ENCODE data around the gene MLH3. TPM values are rescaled to one million over a fixed set of nuclear protein-coding genes. Genes with fewer than 3 reads are reported as not detected.
A peak's percentile ranks its signal among the peaks of the same experiment; 100 is the strongest.

Gene MLH3
- total and polyA plus RNA-seq, 2 experiments from 2014 or later, result 10.8 to 12.3 TPM

- in situ Hi-C loops (cut with MboI), result no loop called here
- H3K4me3 ChIP-seq, result no peak overlapping the region
- no peaks in the 10 kb centered on the region for H3K79me2 ChIP-seq (ENCODE audit: insufficient read depth)
- no peak overlapping the region for H3K9ac ChIP-seq
- DNase-seq, result no peak
- no peak overlapping the region for H3K27ac ChIP-seq
- WGBS, 2 experiments (ENCODE audit: low coverage in 1 of 2, low lambda C conversion rate in 2 of 2, missing lambda C conversion rate in 2 of 2), result 85 to 97% methylated on average over 1 of the region's 1 CpG
- no peaks in the 10 kb centered on the region for H3K36me3 ChIP-seq (ENCODE audit: low read depth)
- H3F3A ChIP-seq (ENCODE audit: insufficient read depth), result 0 out of 2 replicates have a peak, but pooled peaks cover 4% of the 10 kb centered on the region
- H2AFZ ChIP-seq, result no peak overlapping the region
- H4K20me1 ChIP-seq (ENCODE audit: insufficient read depth), result no peaks in the 10 kb centered on the region
- no peak overlapping the region for H3K4me2 ChIP-seq (ENCODE audit: unreplicated experiment)
- no peaks in the 10 kb centered on the region for H3K27me3 ChIP-seq (replicated peaks; ENCODE audit: insufficient read depth)
- no peaks in the 10 kb centered on the region for H3K9me2 ChIP-seq (ENCODE audit: insufficient read depth)
- no peak for TF ChIP-seq EZH2phosphoT487 (IDR thresholded peaks at IDR 0.05; ENCODE audit: insufficient read depth, low read depth)
- no peak for TF ChIP-seq EZH2 (IDR thresholded peaks at IDR 0.05; ENCODE audit: insufficient read depth, poor library complexity, severe bottlenecking)
- no peaks in the 10 kb centered on the region for H3K4me1 ChIP-seq (ENCODE audit: insufficient read depth)
- H3K9me3 ChIP-seq (ENCODE audit: low read depth), result no peaks in the 10 kb centered on the region
Observed at GRCh38 chr14:74988993-74989392, 62.3 kb downstream of the MLH3 start.

GRCh38 chr14:74988131-74988530 is 63.1 kb downstream of the MLH3 start:
- Histone ChIP-seq H2AFZ (no peak overlapping the region), H3K9ac (no peak overlapping the region), H3K4me1 (ENCODE audit: insufficient read depth) (no peaks in the 10 kb centered on the region), H3K79me2 (ENCODE audit: insufficient read depth) (no peaks in the 10 kb centered on the region), H3K9me3 (ENCODE audit: low read depth) (no peaks in the 10 kb centered on the region), H3F3A (ENCODE audit: insufficient read depth) (0 out of 2 replicates have a peak, but pooled peaks cover 4% of the 10 kb centered on the region), H3K9me2 (ENCODE audit: insufficient read depth) (no peaks in the 10 kb centered on the region), H3K27ac (no peak overlapping the region), H3K4me3 (no peak overlapping the region), H4K20me1 (ENCODE audit: insufficient read depth) (no peaks in the 10 kb centered on the region), H3K4me2 (ENCODE audit: unreplicated experiment) (no peak overlapping the region), H3K36me3 (ENCODE audit: low read depth) (no peaks in the 10 kb centered on the region), H3K27me3 (replicated peaks; ENCODE audit: insufficient read depth) (no peaks in the 10 kb centered on the region)
- DNase-seq, result peak; percentile 68
- in situ Hi-C loops (cut with MboI), result no loop called here
- TF ChIP-seq EZH2 (IDR thresholded peaks at IDR 0.05; ENCODE audit: insufficient read depth, poor library complexity, severe bottlenecking) (no peak), EZH2phosphoT487 (IDR thresholded peaks at IDR 0.05; ENCODE audit: insufficient read depth, low read depth) (no peak)
- WGBS, 2 experiments (ENCODE audit: low coverage in 1 of 2, low lambda C conversion rate in 2 of 2, missing lambda C conversion rate in 2 of 2), result 92 to 96% methylated on average over 4 of the region's 4 CpGs

DNA sequence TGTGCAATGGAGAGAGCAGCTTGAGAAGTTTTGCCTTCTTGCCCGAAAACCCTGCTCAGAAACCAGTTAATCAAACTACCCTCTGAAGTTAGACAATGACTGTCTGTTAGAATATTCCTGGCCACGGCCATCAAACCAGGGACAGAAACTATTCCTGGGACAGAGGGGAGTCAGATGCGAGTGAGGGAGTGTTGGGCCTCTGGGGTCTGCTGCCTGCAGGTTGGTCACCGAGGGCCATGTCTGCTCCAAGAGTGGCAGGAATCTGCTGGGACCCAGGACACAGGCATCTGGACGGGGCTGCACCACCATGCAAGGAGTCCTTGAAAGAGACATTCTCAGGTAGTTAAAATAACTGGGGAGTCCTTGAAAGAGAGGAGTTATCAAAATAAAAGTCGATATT is 65.5 kb downstream of the MLH3 start:
- Histone ChIP-seq H3K27me3 (replicated peaks; ENCODE audit: insufficient read depth) (no peaks in the 10 kb centered on the region), H2AFZ (no peak overlapping the region), H3K27ac (no peak overlapping the region), H3F3A (ENCODE audit: insufficient read depth) (0 out of 2 replicates have a peak, but pooled peaks cover 4% of the 10 kb centered on the region), H3K79me2 (ENCODE audit: insufficient read depth) (no peaks in the 10 kb centered on the region), H3K9me3 (ENCODE audit: low read depth) (no peaks in the 10 kb centered on the region), H4K20me1 (ENCODE audit: insufficient read depth) (no peaks in the 10 kb centered on the region), H3K4me2 (ENCODE audit: unreplicated experiment) (no peak overlapping the region), H3K9ac (no peak overlapping the region), H3K36me3 (ENCODE audit: low read depth) (no peaks in the 10 kb centered on the region), H3K9me2 (ENCODE audit: insufficient read depth) (no peaks in the 10 kb centered on the region), H3K4me1 (ENCODE audit: insufficient read depth) (no peaks in the 10 kb centered on the region), H3K4me3 (no peak overlapping the region)
- no peak for DNase-seq
- WGBS, 2 experiments (ENCODE audit: low coverage in 1 of 2, low lambda C conversion rate in 2 of 2, missing lambda C conversion rate in 2 of 2), result 91 to 93% methylated on average over 6 of the region's 6 CpGs
- TF ChIP-seq EZH2 (IDR thresholded peaks at IDR 0.05; ENCODE audit: insufficient read depth, poor library complexity, severe bottlenecking) (no peak), EZH2phosphoT487 (IDR thresholded peaks at IDR 0.05; ENCODE audit: insufficient read depth, low read depth) (no peak)
- in situ Hi-C loops (cut with MboI), result no loop called here

DNA sequence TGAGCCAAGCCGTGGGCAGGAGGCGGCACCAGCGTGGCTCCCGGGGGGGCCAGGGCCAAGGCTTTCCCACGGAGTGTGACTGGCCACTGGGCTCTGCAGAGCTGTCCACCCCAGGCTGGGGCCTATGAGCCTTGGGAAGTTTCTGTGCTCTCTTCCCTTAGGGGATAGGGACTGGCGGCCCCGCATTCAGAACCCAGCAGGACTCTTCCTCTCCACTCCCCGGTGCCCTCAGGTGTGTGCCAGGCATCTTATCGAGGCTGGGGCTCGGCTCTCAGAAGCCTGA is 66.3 kb downstream of the MLH3 start:
- Histone ChIP-seq H3K27ac (no peak overlapping the region), H3K4me1 (ENCODE audit: insufficient read depth) (no peaks in the 10 kb centered on the region), H4K20me1 (ENCODE audit: insufficient read depth) (no peaks in the 10 kb centered on the region), H3K27me3 (replicated peaks; ENCODE audit: insufficient read depth) (no peaks in the 10 kb centered on the region), H3K9me2 (ENCODE audit: insufficient read depth) (no peaks in the 10 kb centered on the region), H3K9ac (no peak overlapping the region), H3K36me3 (ENCODE audit: low read depth) (no peaks in the 10 kb centered on the region), H3K4me3 (no peak overlapping the region), H2AFZ (no peak overlapping the region), H3K9me3 (ENCODE audit: low read depth) (no peaks in the 10 kb centered on the region), H3K4me2 (ENCODE audit: unreplicated experiment) (no peak overlapping the region), H3F3A (ENCODE audit: insufficient read depth) (0 out of 2 replicates have a peak, but pooled peaks cover 4% of the 10 kb centered on the region), H3K79me2 (ENCODE audit: insufficient read depth) (no peaks in the 10 kb centered on the region)
- 85% methylated on average over 9 to 10 of the region's 10 CpGs for WGBS, 2 experiments (ENCODE audit: low coverage in 1 of 2, low lambda C conversion rate in 2 of 2, missing lambda C conversion rate in 2 of 2)
- DNase-seq, result no peak
- in situ Hi-C loops (cut with MboI), result no loop called here
- TF ChIP-seq EZH2phosphoT487 (IDR thresholded peaks at IDR 0.05; ENCODE audit: insufficient read depth, low read depth), result no peak
- no peak for TF ChIP-seq EZH2 (IDR thresholded peaks at IDR 0.05; ENCODE audit: insufficient read depth, poor library complexity, severe bottlenecking)
